LNCaP clone FGC (cell line): ENCODE results near the gene HAGH.

ENCODE experiments used
- DNase-seq: peaks from one replicate; pipeline ENCODE4 v3.0.0-alpha.2; 2011; ENCODE audit warnings: low read depth
- H3K4me3 ChIP-seq: 2 replicates; pipeline ENCODE4 v1.5.1; 2011; ENCODE audit warnings: mild to moderate bottlenecking, low read depth, low read length, control low read depth
- TF ChIP-seq, protein P1 (sequence below): IDR thresholded peaks from 2 replicates; pipeline ENCODE4 v1.5.1; 2012; ENCODE audit warnings: mild to moderate bottlenecking; ENCODE audit not compliant: control insufficient read depth, insufficient read depth; ENCODE audit errors: extremely low read depth

HAGH gene

DNA sequence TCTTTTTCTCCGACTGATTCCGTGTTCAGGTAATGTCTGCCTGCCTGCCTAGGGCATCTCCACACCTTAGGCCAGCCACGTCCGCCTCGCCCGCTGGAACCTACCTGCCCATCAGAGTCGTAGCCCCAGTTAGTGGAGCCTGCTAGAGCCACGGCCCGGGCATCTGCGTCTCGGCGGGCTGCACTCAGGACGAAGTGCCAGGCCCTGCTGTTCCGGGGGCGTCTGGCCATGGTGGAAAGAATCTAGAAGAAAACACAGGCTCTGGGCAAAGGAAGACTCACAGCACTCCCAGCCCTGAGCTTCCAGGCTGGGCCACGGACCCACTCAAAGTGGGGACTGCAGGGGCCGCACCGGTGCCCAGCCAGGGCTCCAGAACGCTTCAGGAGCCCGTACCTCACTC, 45.4 kb downstream of the HAGH start:
- TF ChIP-seq, protein P1, sequence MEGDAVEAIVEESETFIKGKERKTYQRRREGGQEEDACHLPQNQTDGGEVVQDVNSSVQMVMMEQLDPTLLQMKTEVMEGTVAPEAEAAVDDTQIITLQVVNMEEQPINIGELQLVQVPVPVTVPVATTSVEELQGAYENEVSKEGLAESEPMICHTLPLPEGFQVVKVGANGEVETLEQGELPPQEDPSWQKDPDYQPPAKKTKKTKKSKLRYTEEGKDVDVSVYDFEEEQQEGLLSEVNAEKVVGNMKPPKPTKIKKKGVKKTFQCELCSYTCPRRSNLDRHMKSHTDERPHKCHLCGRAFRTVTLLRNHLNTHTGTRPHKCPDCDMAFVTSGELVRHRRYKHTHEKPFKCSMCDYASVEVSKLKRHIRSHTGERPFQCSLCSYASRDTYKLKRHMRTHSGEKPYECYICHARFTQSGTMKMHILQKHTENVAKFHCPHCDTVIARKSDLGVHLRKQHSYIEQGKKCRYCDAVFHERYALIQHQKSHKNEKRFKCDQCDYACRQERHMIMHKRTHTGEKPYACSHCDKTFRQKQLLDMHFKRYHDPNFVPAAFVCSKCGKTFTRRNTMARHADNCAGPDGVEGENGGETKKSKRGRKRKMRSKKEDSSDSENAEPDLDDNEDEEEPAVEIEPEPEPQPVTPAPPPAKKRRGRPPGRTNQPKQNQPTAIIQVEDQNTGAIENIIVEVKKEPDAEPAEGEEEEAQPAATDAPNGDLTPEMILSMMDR, result no peak
- no peak for DNase-seq
- H3K4me3 ChIP-seq, result peak overlapping the region; percentile 73

DNA sequence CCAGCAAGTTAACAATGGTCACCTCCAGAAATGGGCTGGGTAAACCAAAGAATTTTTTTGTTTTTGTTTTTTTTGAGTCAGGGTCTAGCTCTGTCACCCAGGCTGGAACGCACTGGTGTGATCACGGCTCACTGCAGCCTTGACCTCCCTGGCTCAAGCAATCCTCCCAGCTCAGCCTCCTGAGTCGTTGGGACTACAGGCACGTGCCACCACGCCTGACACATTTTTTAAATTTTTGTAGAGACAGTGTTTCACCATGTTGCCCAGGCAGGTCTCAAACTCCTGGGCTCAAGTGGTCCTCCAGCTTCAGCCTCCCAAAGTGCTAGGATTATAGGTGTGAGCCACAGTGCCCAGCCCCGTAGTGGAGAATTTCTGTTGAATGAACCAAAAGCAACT, 46.0 kb downstream of the HAGH start:
- TF ChIP-seq, protein P1, result no peak
- H3K4me3 ChIP-seq, result peak overlapping the region; percentile 73
- no peak for DNase-seq

DNA sequence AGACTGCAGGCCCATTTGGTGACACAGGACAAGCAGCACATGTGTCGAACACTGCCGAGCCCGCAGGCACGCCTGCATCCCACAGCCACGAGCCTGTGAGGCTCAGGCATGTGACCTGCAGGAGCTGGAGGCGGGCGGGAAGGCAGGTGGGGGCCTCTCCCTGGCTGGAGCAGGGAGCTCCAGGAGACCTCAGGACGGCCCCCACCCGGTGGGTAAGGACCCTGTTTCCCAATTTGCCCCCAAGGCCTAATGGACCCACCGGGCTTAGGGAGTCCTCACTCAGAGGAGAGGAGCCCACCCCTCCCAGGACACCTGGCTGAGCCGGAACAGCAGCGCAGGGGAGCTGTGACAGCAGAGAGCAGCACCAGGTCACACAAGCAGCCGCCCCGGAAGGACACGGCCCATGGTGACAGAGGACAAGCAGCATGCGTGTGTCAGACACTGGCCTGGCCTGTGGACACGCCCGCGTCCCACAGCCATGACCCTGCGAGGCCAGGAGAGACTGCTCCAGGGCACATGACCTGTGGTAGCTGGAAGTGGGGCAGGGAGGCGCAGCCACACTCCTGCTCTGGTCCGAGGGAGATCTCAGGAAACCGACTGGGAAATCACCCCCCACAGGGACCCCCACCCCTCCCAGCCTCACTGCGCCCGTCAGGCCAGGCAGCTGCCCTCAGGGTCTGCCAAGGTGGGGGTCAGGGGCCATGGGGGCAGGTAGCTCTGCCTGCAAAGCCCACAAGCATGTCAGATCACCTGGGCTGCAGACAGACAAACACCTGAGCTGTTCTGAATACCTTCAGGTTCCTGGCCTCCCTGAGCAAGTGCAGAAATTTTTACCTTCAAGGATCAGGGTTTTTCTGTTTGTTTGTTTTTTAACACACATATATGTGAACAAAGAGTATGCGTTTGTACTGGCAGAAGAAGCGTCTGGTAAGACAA, 46.6 kb downstream of the HAGH start:
- peak overlapping the region; percentile 73; the same call in 1 of the 2 replicates for H3K4me3 ChIP-seq
- TF ChIP-seq, protein P1, result no peak
- DNase-seq, result no peak

DNA sequence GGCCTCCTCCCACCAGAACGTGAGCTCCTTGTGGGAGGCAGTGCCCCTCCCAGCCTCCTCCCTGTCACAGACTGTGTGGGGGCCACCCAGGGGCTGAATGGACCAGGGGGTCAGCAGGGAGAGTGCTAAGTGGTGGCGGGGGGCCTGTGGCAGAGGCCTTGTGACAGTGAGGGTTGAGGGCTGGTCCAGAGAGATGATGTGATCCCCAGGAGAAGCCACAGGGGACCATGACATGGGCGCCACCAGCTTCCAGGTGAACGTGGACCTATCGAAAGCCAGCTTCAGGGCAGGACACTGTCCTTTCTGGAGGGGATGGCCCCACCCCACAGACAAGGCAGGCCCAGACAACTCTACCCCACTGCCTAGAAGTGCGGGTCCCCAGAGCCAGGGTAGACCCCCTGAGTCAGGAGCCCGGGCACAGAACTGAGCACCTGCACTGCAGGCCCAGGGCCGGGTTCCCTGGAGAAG, 47.4 kb downstream of the HAGH start:
- H3K4me3 ChIP-seq, result no peak overlapping the region
- TF ChIP-seq, protein P1, result no peak
- no peak for DNase-seq

DNA sequence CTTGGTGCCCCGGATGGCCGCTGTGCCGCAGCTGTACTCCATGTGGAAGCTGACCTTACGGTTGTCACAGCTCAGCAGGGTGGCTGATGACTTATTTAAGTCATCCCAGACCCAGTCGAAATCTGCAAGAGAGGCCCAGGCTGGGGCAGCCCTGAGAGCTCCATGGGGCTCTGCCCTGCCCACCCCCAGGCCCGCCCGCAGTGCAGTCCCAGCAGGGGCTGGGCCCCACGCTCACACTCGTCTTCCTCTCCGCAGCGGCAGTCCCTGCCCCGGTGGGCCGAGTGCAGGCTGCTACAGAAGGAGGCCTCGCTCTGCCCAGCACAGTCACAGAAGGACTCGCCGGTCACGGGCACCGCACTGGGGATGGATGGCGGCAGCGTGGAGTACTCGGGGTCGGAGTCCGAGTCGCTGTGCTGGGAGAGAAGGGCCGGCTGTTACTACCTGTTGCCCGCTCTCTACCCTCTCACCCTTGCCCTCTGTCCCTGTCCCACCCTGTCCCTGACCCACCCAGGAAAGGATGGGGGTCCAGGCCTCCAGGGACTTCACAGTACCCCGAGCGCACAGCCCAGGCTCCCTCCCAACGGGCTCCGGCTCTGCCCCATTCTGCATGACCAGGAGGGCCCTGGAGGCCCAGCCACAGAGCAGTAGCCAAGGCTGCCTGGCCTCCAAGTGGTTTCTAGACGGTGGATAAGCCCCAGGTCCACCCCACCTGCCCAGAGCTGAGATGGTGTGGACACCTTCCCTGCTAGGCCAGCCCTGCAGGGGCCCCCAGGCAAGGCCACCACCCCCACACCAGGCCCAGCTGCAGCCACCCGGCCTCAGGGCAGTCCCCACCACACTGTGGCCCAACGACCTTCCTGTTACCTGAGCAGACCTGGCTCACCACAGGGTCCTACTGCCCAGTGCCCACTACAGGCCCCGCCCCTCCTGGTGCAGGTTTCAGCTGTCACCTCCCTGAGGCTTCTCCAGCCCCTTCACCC, 48.1 kb downstream of the HAGH start:
- no peak for DNase-seq
- TF ChIP-seq, protein P1, result no peak
- H3K4me3 ChIP-seq, result no peak overlapping the region

DNA sequence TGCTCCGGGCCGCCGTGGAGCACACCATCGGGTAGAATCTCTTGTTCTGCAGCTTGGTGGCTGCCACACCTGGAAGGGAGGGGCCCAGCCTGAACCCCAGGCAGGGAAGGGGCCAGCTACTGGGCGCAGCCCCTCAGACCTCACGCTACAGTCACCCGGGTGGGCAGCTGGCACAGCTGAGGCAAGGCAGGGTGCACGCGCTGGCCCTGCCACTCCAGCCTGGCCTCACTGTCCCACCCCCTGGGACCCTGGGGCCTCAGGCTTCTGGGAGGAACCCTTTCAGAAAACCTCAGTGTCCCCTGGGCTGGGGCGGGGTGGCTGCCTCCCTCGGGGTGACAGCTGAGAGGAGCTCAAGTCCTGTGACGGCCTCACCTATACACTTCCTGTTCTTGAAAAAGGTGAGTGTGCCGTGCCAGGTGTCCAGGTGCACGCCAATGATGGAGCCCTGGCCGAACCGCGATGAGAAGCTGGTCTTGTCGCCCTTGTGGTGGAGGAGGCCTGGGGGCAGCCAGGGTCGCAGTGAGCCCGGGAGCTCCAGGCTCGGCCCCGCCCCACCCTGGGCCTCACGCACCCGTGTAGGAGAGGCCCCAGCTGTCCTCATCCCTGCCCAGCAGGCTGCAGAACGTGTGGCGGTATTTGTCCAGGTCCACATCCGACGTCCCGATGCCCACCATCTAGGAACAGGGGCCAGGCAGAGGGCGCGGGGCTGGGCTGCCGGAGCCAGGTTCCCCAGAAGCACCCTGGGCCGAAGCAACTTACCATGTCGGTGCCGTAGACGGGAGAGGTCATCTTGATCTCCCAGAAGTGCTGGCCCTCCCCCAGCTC, 49.0 kb downstream of the HAGH start:
- H3K4me3 ChIP-seq, result no peak overlapping the region
- no peak for DNase-seq
- TF ChIP-seq, protein P1, result no peak
